A549 (cell line): ENCODE data around the gene NOBOX.

Experiments
- CBX2 ChIP-seq: fragments of 200-600 bp; sonication (generic); IDR thresholded peaks from 2 replicates; pipeline ENCODE4 v1.6.1; 2016; ENCODE audit warnings: low read depth, mild to moderate bottlenecking, borderline replicate concordance
- CTCF ChIP-seq: fragments of >200 bp; sonication (Bioruptor Twin); formaldehyde crosslinking; IDR thresholded peaks from 3 replicates; pipeline ENCODE4 v1.5.1; 2016
- EP300 ChIP-seq, 2 experiments: fragments of >200 bp; sonication (Bioruptor Twin); formaldehyde crosslinking; IDR thresholded peaks; 2 replicates in 1 of 2; 3 replicates in 1 of 2; pipeline ENCODE4 v1.6.1; 2016 to 2017
- ESRRA ChIP-seq: fragments of 150-350 bp; IDR thresholded peaks from 2 replicates; pipeline ENCODE4 v1.6.1; 2014; ENCODE audit warnings: mild to moderate bottlenecking, low read length, borderline replicate concordance
- HMGXB4 ChIP-seq: fragments of 250-450 bp; sonication (Bioruptor Pico); IDR thresholded peaks from 2 replicates; pipeline ENCODE4 v1.5.0; 2021; ENCODE audit warnings: mild to moderate bottlenecking, moderate library complexity, borderline replicate concordance
- JUN ChIP-seq, 2 experiments: fragments of >200 bp; sonication (Bioruptor Twin); formaldehyde crosslinking; IDR thresholded peaks; 2 replicates in 1 of 2; 3 replicates in 1 of 2; pipeline ENCODE4 v1.6.1; 2016 to 2017

- TF ChIP-seq CTCF, result no peak
- no peak for TF ChIP-seq CBX2
- TF ChIP-seq ESRRA, result no peak
- TF ChIP-seq JUN (IDR thresholded peaks at IDR 0.05), result no peak
- no peak for TF ChIP-seq HMGXB4 (CRISPR knock-in tag)
- no peak for TF ChIP-seq EP300 (IDR thresholded peaks at IDR 0.05)
Observed at GRCh38 chr7:144386741-144387140, 16.8 kb downstream of the NOBOX start.
